Stimulated activated CD8-positive, alpha-beta memory T cell treated with anti-CD3 and anti-CD28 coated beads, Interleukin-12 subunit alpha, Interleukin-12 subunit beta, amount 100 ng/mL, for 24 hours (primary cell): ENCODE results near the gene POLD1.
"Not testable (repeated sequence)": the region's sequence is repeated elsewhere in the genome, so short reads cannot be mapped to it uniquely, and the experiment has no call there.

Source experiments
- DNase-seq: peaks from one replicate; pipeline ENCODE4 v3.0.0-alpha.2; 2020; ENCODE audit errors: extremely low read depth

POLD1 gene

GRCh38 chr19:50435627-50436026, 51.5 kb downstream of the POLD1 start:
- DNase-seq, result no peak

GRCh38 chr19:50437862-50438449, 53.8 kb downstream of the POLD1 start:
- DNase-seq, result no peak

- DNase-seq, result not testable (repeated sequence)
These were observed 55.0 kb downstream of the POLD1 start for GRCh38 chr19:50439130-50439529.

GRCh38 chr19:50444059-50444458, 59.9 kb downstream of the POLD1 start:
- no peak for DNase-seq

DNA sequence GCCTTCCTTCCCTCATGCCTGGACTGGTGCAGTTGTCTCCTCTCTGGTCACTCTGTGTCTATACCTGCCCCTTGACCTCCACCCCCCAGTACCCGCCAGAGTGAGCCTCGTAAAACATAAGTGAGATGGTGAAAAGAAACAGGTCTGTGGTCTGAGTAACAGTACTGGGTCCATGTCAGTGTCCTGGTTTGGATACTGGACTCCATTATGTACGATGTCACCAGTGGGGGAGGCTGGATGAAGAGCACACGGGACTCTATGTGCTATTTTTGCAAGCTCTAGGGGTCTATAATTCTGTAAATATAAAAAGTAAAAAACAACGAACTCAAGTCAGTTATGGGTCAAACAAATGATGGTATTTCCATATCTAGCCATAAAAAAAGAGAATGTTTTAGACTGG, 62.9 kb downstream of the POLD1 start:
- no peak for DNase-seq

- no peak for DNase-seq
These were observed 63.6 kb downstream of the POLD1 start for GRCh38 chr19:50447750-50448149.

DNA sequence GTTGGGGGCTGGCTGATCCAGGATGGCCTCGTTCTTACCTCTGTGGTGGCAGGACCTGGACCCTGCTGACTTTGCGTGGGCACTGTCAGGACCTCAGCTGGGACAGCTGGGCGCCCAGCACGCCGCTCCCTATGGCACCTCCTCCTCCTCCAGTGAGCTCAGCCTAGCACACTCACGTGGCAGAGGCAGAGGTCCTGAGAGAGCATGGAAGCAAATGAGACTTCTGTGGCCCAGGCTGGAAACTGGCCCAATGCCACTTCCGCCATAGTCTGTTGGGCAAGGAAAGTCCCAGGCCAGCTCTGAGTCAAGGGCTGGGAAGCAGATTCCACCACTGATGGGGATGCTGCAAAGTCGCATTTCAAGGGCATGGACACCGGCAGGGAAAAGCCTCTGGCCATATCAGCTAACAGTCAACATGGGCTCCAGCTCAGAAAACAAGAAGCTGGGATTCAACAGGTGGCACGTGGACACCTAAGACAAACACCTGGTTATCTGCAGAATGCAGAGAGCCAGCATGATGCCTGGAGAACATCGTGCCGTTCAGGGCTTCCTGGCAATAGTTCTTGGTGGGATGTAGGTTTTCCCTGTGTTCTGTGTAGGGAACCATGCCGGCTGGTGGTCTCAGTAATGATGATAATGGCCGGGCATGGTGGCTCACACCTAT, 65.2 kb downstream of the POLD1 start:
- no peak for DNase-seq

DNA sequence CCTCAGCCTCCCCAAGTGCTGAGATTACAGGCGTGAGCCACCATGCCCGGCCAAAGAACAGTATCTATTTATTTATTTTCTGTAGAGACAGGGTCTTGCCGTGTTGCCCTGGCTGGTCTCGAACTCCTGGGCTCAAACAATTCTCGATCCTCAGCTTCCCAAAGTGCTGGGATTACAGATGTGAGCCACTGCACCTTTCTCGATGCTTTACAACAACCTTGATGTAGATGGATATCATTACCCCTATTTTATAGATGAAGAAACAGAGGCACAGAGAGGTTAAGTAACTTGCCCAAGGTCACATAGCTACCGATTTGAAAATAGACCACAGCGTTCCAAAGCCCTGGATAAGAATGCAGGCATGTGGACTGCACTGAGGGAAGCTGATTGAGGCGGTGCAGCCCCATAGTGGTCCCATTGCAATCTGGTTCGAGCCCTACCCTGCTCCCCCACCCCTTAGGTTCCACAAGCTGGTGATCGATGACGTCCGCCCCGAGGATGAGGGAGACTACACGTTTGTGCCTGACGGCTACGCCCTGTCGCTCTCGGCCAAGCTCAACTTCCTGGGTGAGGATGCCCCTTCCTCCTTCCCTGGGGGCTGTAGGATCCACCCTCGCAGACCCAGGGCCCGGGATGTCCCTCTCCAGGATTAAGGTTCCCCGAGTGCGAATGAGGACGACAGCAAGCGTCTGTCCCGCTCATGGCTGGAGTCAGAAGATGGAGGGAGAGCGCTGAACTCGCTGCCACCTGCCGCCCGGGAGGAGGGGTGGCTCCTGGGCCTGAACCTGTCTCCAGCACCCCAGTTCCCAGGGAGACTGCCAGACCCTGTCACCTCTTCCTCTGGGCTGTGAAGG, 66.4 kb downstream of the POLD1 start:
- no peak for DNase-seq

DNA sequence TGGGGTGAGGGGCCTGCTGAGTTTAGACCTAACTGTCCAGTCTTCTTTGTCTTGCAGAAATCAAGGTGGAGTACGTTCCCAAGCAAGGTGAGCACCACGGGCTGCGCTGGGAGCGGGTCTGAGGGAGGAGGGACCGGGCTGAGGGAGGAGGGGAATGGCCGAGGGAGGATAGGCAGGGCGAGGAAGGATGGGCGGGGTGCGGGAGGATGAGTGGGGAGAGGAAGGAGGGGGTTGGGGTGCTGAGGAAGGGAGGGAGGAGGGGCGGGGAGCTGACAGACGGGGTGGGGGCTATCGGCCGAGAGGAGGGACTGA, 67.0 kb downstream of the POLD1 start:
- DNase-seq, result no peak

- DNase-seq, result no peak
These were observed 69.1 kb downstream of the POLD1 start for GRCh38 chr19:50453243-50453642.

DNA sequence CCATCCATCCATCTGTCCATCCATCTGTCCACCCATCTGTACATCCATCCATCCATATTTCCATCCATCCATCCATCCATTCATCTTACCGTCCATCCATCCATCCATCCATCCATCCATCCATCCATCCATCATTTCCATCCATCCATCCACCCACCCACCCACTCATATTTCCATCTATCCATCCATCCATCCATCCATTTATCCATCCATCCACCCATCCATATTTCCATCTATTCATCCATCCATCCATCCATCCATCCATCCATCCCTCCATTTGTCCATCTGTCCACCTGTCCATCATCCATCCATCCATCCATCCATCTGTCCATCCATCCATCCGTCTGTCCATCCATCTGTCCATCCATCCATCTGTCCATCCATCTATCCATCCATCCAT, 71.8 kb downstream of the POLD1 start:
- no peak for DNase-seq

GRCh38 chr19:50457300-50457699, 73.2 kb downstream of the POLD1 start:
- no peak for DNase-seq

- DNase-seq, result no peak
These were observed 74.4 kb downstream of the POLD1 start for GRCh38 chr19:50458396-50459066.

DNA sequence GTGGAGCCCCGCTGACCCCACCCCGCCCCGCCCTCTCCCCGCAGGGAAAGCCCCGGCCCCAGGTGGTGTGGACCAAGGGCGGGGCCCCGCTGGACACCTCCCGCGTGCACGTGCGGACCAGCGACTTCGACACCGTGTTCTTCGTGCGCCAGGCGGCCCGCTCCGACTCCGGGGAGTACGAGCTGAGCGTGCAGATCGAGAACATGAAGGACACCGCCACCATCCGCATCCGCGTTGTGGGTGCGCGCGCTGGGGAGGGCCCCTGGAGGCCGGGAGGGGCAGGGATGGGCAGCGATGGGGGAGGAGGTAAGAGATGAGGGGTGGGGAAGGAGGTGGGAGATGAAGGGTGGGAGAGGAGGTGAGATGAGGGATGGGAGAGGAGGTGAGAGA, 74.9 kb downstream of the POLD1 start:
- no peak for DNase-seq

DNA sequence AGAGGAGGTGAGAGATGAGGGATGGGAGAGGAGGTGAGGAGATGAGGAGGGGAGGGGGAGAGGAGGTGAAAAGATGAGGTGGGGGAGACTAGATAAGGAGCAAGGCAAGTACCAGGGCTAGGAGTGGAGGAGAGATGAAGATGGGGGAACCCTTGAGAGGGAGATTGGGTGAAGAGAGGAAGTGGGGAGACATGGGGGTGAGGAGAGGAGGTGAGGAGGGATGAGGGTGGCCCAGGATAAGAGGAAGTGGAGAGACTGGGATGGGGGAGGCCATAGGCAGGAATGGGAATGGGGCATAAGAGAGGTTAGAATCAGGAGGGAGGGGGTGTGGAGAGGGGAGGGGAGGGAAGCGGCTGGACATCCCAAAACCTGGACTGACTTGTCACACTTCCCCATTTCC, 75.5 kb downstream of the POLD1 start:
- DNase-seq, result no peak

- DNase-seq, result no peak
These were observed 76.1 kb downstream of the POLD1 start for GRCh38 chr19:50460161-50460765.

- DNase-seq, result no peak
These were observed 77.1 kb downstream of the POLD1 start for GRCh38 chr19:50461066-50461875.

DNA sequence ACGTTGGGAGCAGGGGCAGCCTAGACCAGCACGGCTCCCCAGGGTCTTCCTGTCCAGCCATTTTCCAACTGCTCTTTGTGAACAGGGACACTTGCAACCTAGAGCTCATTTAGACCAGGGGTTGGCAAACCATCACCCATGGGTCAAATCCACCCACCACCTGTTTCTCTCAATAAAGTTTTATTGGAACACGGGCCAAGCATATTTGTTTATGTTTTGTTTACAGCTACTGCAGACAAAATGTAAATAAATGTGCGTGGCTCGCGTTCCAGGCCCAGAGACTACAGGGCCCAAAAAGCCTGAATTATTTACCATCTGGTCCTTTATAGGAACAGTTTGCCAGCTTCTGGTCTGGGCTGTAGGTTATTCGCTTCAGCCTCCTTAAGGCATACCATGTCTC, 78.8 kb downstream of the POLD1 start:
- no peak for DNase-seq

- no peak for DNase-seq
These were observed 80.2 kb downstream of the POLD1 start for GRCh38 chr19:50464348-50464747.

GRCh38 chr19:50465000-50465399, 80.9 kb downstream of the POLD1 start:
- no peak for DNase-seq

GRCh38 chr19:50465986-50466705, 82.0 kb downstream of the POLD1 start:
- no peak for DNase-seq
